WTC11 (cell line): ENCODE data around the gene CLK2. TPM values are rescaled to one million over a fixed set of nuclear protein-coding genes. Genes with fewer than 3 reads are reported as not detected.

Experiments
- ATAC-seq: fragments of 200-7000 bp; cut with Tn5 transposase; 2 replicates; pipeline ENCODE4 v1.10.0; 2021; ENCODE audit warnings: mild to moderate bottlenecking, moderate library complexity
- CTCF ChIA-PET: fragments of 300-600 bp; sonication (Branson Sonifier 250); formaldehyde crosslinking; loops from one replicate; lab custom pipeline; 2021; ENCODE audit warnings: antibody characterized with exemption; lab: Charles Lee
- POLR2A ChIA-PET: fragments of 350-600 bp; sonication (Branson Sonifier 250); formaldehyde crosslinking; loops from one replicate; lab custom pipeline; 2021; ENCODE audit warnings: antibody characterized with exemption; lab: Charles Lee
- DNase-seq: peaks from one replicate; pipeline ENCODE4 v3.0.0; 2021; ENCODE audit warnings: low spot score
- H3K27ac Mint-ChIP-seq: 2 replicates; pipeline ENCODE4 v1.8.0; 2021; ENCODE audit warnings: mixed read lengths
- H3K27me3 Mint-ChIP-seq: 2 replicates; pipeline ENCODE4 v1.8.0; 2021; ENCODE audit warnings: low read depth, mild to moderate bottlenecking, moderate library complexity, mixed read lengths
- H3K36me3 Mint-ChIP-seq: 2 replicates; pipeline ENCODE4 v1.8.0; 2021; ENCODE audit warnings: mixed read lengths
- H3K4me1 Mint-ChIP-seq: 2 replicates; pipeline ENCODE4 v1.8.0; 2022; ENCODE audit warnings: mixed read lengths
- H3K4me3 Mint-ChIP-seq: 2 replicates; pipeline ENCODE4 v1.8.0; 2021; ENCODE audit warnings: mild to moderate bottlenecking, moderate library complexity, mixed read lengths
- H3K9me3 Mint-ChIP-seq: 2 replicates; pipeline ENCODE4 v1.8.0; 2021; ENCODE audit warnings: mixed read lengths
- ATF6 ChIP-seq: sonication (generic); formaldehyde crosslinking; IDR thresholded peaks from 2 replicates; pipeline ENCODE4 v1.8.1; 2023; ENCODE audit warnings: mild to moderate bottlenecking, missing genetic modification reagents
- CDX4 ChIP-seq: fragments of 250-450 bp; sonication (Bioruptor Pico); IDR thresholded peaks from 2 replicates; pipeline ENCODE4 v1.9.0; 2021; ENCODE audit warnings: moderate library complexity, mild to moderate bottlenecking, inconsistent platforms, borderline replicate concordance
- CREM ChIP-seq: sonication (generic); formaldehyde crosslinking; IDR thresholded peaks from 2 replicates; pipeline ENCODE4 v1.8.1; 2022; ENCODE audit warnings: mild to moderate bottlenecking, missing genetic modification reagents, moderate library complexity
- EMX1 ChIP-seq: fragments of 250-450 bp; sonication (Bioruptor Pico); IDR thresholded peaks from 2 replicates; pipeline ENCODE4 v1.8.0; 2021; ENCODE audit warnings: mild to moderate bottlenecking
- ETV6 ChIP-seq: sonication (generic); formaldehyde crosslinking; IDR thresholded peaks from 2 replicates; pipeline ENCODE4 v1.8.1; 2022; ENCODE audit warnings: mild to moderate bottlenecking, missing genetic modification reagents
- HMGXB4 ChIP-seq: sonication (generic); formaldehyde crosslinking; IDR thresholded peaks from 2 replicates; pipeline ENCODE4 v1.8.1; 2023; ENCODE audit warnings: mild to moderate bottlenecking, moderate library complexity, missing genetic modification reagents
- IRF2 ChIP-seq: sonication (generic); formaldehyde crosslinking; IDR thresholded peaks from 2 replicates; pipeline ENCODE4 v1.8.0; 2022; ENCODE audit warnings: low read depth, missing genetic modification reagents, borderline replicate concordance
- JUN ChIP-seq: sonication (generic); formaldehyde crosslinking; IDR thresholded peaks from 2 replicates; pipeline ENCODE4 v1.8.0; 2023; ENCODE audit warnings: mild to moderate bottlenecking, missing genetic modification reagents
- SMAD3 ChIP-seq: sonication (generic); formaldehyde crosslinking; IDR thresholded peaks from 2 replicates; pipeline ENCODE4 v1.8.0; 2022; ENCODE audit warnings: missing genetic modification reagents, mild to moderate bottlenecking, borderline replicate concordance
- TCF7 ChIP-seq: sonication (generic); formaldehyde crosslinking; IDR thresholded peaks from 2 replicates; pipeline ENCODE4 v1.8.0; 2022; ENCODE audit warnings: mild to moderate bottlenecking, low read depth, missing genetic modification reagents, moderate library complexity
- ZNF425 ChIP-seq: fragments of 250-450 bp; sonication (Bioruptor Pico); conservative IDR thresholded peaks from 2 replicates; pipeline ENCODE4 v1.9.0; 2021; ENCODE audit warnings: mild to moderate bottlenecking
- total RNA-seq: library from RNA; stranded (reverse); gene quantifications from 3 replicates; pipeline ENCODE4 v1.2.3, GENCODE V29; 2021

CLK2 gene
- total RNA-seq, 1 experiment from 2014 or later, result 74.4 TPM

- TF ChIP-seq ZNF425, result no peak
Observed at GRCh38 chr1:155277070-155277901, 4.0 kb upstream of the CLK2 start, which contains the start of gene HCN3 (continued).

- ChIA-PET CTCF (interaction anchor here (0.6 to 4.1 kb wide), 15 partner anchors 17 to 979 kb away, joined by 3 to 70 read pairs (median 4); partner anchors contain the start of genes ENTREP3, MTX1, RUSC1 and THBS3), POLR2A (interaction anchor here (0.5 to 2.6 kb wide), 13 partner anchors 9 to 703 kb away, joined by 3 to 13 read pairs (median 4); partner anchors contain the start of genes RUSC1 and SCAMP3)
- Mint-ChIP-seq H3K27ac (peak overlapping the region; percentile 93), H3K4me1 (peaks cover 27% of the 10 kb centered on the region), H3K9me3 (no peaks in the 10 kb centered on the region), H3K4me3 (peak overlapping the region; percentile 89), H3K27me3 (peaks cover 18% of the 10 kb centered on the region), H3K36me3 (peaks cover 45% of the 10 kb centered on the region)
- DNase-seq (no peak), ATAC-seq (peak; percentile 10)
- TF ChIP-seq EMX1 (CRISPR knock-in tag) (0 out of 2 replicates have a peak, but pooled peaks have one; percentile 32), HMGXB4 (peak; percentile 77; the same call in 1 of the 2 replicates), ETV6 (CRISPR knock-in tag) (no peak; the same call in 1 of the 2 replicates), JUN (CRISPR knock-in tag) (no peak), CREM (CRISPR knock-in tag) (peak; percentile 55; the same call in 1 of the 2 replicates)
Observed at GRCh38 chr1:155272466-155273342, 600 bp downstream of the CLK2 start.

- no peak overlapping the region for H3K4me3 Mint-ChIP-seq
- ChIA-PET CTCF (interaction anchor here (0.9 kb wide), 1 partner anchor 53 kb away, joined by 3 read pairs; no protein-coding TSS in a partner anchor), POLR2A (no interaction called here)
- peak overlapping the region; percentile 60; the same call in 1 of the 2 replicates for H3K27ac Mint-ChIP-seq
- H3K9me3 Mint-ChIP-seq, result no peaks in the 10 kb centered on the region
- TF ChIP-seq TCF7 (no peak), CDX4 (CRISPR knock-in tag) (no peak), ATF6 (CRISPR knock-in tag) (no peak)
- ATAC-seq (no peak), DNase-seq (no peak)
- H3K36me3 Mint-ChIP-seq, result peaks cover 76% of the 10 kb centered on the region
- no peaks in the 10 kb centered on the region for H3K27me3 Mint-ChIP-seq
- peaks cover 18% of the 10 kb centered on the region for H3K4me1 Mint-ChIP-seq
Observed at GRCh38 chr1:155269381-155269780, 3.9 kb downstream of the CLK2 start.

- ChIA-PET POLR2A (no interaction called here), CTCF (no interaction called here)
- H3K4me3 Mint-ChIP-seq, result no peak overlapping the region
- no peak for TF ChIP-seq IRF2 (CRISPR knock-in tag)
- no peak for TF ChIP-seq ATF6 (CRISPR knock-in tag)
- no peak for TF ChIP-seq SMAD3 (CRISPR knock-in tag)
- H3K9me3 Mint-ChIP-seq, result no peaks in the 10 kb centered on the region
- no peaks in the 10 kb centered on the region for H3K27me3 Mint-ChIP-seq
- H3K27ac Mint-ChIP-seq, result no peak overlapping the region
- DNase-seq (no peak), ATAC-seq (no peak)
- peaks cover 83% of the 10 kb centered on the region for H3K36me3 Mint-ChIP-seq
- H3K4me1 Mint-ChIP-seq, result peaks cover 15% of the 10 kb centered on the region
Observed at GRCh38 chr1:155268630-155269029, 4.7 kb downstream of the CLK2 start.
